GM18867 (cell line): ENCODE results near the gene IL17RC.
"Not testable (repeated sequence)": the region's sequence is repeated elsewhere in the genome, so short reads cannot be mapped to it uniquely, and the experiment has no call there.

ENCODE experiments used
- ATAC-seq: cut with Tn5 transposase; IDR thresholded peaks from one replicate; pipeline ENCODE4 v1.9.1; 2021; ENCODE audit warnings: mild to moderate bottlenecking, moderate library complexity; ENCODE audit not compliant: unreplicated experiment

IL17RC gene, protein sequence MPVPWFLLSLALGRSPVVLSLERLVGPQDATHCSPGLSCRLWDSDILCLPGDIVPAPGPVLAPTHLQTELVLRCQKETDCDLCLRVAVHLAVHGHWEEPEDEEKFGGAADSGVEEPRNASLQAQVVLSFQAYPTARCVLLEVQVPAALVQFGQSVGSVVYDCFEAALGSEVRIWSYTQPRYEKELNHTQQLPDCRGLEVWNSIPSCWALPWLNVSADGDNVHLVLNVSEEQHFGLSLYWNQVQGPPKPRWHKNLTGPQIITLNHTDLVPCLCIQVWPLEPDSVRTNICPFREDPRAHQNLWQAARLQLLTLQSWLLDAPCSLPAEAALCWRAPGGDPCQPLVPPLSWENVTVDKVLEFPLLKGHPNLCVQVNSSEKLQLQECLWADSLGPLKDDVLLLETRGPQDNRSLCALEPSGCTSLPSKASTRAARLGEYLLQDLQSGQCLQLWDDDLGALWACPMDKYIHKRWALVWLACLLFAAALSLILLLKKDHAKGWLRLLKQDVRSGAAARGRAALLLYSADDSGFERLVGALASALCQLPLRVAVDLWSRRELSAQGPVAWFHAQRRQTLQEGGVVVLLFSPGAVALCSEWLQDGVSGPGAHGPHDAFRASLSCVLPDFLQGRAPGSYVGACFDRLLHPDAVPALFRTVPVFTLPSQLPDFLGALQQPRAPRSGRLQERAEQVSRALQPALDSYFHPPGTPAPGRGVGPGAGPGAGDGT

DNA sequence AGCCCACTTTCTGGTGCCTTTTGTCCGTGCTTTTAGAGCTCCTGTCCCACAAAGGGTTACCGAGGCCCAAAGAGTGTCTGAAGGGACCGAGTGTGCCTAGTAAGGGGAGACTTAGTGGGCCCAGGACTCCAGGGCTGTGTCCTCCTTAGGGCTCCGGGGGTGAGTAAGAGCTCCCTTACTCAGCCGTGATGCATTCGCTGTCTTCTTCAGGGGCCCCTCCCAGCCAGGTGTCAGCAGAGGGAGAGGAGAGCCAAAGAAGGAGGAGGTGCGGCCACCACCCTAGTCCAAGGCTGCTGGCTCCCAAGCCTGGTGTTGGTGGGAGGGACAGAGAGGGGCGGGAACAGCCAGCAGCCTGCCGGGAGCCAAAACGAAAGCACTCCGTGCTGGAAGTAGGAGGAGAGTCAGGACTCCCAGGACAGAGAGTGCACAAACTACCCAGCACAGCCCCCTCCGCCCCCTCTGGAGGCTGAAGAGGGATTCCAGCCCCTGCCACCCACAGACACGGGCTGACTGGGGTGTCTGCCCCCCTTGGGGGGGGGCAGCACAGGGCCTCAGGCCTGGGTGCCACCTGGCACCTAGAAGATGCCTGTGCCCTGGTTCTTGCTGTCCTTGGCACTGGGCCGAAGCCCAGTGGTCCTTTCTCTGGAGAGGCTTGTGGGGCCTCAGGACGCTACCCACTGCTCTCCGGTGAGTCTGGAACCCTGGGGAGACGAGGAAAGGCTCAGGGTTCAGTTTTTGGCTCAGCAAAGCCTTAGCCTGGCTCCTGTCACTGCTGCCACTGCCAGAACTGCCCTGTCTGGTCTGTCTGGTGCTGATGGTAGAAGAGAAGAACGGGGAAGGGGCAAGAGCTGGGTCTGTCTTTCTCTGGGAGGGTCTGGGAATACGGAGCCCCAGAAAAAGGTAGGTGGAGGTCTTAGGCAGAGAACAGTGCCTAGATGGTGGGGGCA lies at the start of gene IL17RC:
TSS of gene IL17RC (plus strand) at position 365 of the 947 bp plus-strand sequence. CDS start at position 583, 218 bp downstream.
- no peak for ATAC-seq

DNA sequence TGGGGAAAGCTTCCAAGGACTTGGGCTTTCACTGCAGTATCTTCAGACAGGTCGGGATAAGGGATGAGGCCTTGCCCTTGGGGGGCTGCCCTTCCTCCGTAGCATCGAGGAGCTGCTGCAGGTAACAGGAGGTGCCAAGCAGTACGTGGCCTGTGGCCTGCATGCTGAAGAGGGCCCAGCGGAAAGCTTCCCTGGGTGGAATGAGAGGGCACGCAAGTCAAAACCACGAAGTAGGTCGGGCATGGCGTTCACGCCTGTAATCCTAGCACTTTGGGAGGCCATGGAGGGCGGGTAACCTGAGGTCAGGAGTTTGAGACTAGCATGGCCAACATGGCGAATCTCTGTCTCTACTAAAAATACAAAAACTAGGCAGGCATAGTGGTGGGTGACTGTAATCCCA lies 49.8 kb upstream of the IL17RC start:
- no peak for ATAC-seq

DNA sequence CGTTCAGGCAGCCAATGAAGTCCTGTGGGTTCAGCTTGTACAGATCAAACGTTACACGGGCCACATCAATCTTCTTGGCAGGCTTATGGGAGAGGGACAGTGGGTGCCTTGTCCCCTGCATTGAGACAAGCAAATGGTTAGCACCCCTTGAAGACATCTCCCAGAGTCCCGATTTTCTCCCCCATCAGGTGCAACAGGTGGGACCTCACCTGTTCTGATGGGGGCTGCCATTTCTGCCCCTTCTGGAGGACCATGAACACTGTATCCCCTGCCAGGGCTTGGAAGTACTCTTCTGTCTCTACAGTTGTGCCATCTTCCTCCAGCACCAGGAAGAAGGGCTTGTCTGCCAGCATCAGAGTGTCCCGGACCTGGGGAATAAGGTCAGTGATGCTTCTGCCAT lies 46.9 kb upstream of the IL17RC start:
- no peak for ATAC-seq

DNA sequence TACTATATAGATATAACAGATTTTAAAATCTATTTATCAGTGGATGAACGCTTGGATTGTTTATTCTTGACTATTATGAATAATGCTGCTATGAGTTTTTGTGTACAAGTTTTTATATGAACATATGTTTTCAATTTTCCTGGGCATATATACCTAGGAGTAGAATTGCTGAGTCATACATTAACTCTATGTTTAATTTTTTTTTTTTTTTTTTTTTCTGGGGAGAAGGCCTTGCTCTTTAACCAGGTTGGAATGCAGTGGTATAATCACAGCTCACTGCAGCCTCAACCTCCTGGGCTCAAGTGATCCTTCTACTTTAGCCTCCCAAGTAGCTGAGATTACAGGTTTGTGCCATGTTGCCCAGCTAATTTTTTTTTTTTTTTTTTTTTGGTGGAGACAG lies 45.9 kb upstream of the IL17RC start:
- ATAC-seq = no peak

DNA sequence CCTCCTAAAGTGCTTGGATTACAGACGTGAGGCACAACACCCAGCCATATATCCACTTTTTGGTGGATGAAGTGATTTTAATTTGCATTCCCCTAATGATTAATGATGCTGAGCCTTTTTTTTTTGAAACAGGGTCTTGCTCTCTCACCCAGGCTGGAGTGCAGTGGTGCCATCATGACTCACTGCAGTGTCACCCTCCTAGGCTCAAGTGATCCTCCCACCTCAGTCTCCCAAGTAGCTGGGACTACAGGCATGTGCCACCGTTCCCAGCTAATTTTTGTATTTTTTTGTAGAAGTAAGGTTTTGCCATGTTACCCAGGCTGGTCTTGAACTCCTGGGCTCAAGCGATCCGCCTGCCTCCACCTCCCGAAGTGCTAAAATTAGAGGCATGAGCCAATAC lies 44.8 kb upstream of the IL17RC start:
- ATAC-seq = not testable (repeated sequence)

DNA sequence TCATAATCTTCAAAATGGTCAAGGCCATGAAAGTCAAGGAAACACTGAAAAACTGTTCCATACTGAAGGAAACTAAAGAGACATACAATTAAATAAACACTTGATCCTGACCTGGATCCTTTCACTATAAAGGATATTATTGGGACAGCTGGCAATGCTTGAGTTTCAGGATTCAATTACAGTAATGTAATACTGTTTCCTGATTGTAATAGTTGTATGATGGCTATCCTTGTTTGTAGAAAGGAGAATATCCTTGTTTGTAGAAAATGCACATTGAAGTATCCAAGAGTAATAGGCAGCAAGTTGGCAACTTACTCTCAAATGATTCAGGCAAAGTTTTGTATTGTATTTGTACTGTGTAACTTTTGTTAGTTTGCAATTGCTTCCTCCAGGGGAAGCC lies 41.5 kb upstream of the IL17RC start:
- ATAC-seq = no peak

DNA sequence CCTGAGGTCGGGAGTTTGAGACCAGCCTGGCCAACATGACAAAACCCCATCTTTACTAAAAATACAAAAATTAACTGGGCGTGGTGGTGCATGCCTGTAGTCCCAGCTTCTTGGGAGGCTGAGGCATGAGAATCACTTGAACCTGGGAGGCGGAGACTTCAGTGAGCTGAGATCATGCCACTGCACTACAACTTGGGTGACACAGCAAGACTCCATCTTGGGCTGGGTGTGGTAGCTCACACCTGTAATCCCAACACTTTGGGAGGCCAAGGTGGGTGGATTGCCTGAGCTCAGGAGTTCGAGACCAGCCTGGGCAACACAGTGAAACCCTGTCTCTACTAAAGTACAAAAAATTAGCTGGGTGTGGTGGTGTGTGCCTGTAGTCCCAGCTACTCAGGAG lies 40.6 kb upstream of the IL17RC start:
- ATAC-seq = not testable (repeated sequence)

DNA sequence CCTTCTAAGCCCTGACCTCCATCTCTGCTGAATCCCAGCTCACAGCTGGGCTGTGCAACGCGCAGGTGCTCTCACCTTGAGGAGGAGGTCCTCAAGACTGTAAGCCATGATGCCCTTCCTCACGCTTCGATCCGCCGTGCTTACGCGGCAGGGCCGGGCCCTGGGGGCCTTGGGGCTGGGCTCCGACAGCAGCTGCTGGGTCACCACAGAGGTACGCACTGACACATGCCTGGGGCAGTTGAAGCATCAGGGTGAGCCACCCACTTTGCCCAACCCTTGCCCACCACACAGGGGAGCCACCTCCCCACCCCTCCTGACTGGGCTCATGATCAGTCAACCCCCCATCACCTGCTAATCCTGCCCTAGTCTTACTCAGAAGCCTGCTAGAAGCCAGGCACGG lies 39.9 kb upstream of the IL17RC start:
- no peak for ATAC-seq

DNA sequence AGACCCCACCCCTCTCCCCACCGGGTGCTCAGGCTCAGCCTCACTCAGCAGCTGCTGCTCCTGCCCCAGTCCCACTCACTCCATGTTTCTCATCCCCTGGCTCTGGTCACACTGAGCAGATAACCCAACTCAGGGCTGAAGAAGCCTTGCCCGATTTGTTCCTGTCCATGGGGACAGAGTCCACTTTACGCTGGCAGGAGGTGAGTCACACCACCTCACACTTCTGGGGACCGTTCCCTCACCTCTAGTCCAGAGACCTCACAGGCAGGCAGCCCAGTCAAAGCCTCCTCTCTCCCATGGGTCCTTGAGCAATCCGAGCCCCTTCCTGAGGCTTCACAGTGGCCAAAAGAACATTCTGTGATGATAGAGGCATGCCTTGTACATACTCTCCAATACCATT lies 38.2 kb upstream of the IL17RC start:
- no peak for ATAC-seq

DNA sequence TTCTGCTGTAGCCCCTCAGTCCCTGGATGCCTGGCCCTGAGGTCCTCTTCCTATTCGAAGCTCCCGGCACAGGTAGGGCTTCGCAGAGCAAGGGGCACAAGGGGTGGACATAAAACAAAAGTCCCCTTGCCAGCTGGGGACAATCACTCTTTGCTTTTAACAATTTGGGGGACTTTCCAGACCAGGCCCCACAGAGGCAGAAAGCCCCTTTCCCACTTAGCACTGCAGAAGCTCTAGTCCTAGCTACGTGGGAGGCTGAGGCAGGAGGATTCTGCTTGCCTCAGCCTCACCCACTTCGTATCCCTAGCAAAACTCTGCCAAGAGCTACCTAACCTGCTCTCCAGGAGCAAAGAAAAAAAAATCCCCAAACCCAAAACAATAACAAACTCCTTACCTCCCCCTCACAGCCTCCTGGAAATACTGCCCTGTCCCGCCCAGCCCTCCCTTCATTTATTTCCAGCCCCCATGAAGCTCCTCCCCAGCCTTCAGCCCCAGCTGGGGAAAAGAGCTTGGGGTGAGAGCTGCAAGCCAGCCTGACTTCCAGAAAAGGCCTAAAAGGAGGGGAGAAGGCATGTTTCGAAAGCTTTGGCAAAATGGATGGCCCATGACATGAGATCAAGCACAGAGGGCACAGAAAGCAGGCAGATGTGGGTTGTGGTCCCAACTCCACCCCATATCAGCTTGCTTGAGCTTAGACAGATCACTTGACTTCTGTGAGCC lies 36.9 kb upstream of the IL17RC start, which contains the start of gene CIDEC:
TSS of gene CIDEC (minus strand) at position 424 of the 720 bp plus-strand sequence. CDS start 1,767 bp downstream, outside the sequence.
- ATAC-seq = no peak

DNA sequence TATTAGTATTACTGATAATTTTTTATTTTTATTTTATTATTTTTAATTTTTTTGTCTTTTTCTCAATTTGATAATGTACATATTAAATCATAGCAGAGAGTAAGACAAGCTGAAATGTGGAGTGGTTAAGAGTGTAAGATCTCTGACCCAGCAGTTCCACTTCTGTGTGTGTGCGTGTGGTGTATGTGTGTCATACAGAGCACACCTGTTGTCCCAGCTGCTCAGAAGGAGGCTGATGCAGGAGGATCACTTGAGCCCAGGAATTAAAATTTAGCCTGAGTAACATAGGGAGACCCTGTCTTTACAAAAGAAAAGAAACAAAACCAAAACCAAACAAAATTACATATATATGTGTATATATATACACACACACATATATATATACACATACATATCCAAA lies 35.5 kb upstream of the IL17RC start:
- ATAC-seq = no peak

DNA sequence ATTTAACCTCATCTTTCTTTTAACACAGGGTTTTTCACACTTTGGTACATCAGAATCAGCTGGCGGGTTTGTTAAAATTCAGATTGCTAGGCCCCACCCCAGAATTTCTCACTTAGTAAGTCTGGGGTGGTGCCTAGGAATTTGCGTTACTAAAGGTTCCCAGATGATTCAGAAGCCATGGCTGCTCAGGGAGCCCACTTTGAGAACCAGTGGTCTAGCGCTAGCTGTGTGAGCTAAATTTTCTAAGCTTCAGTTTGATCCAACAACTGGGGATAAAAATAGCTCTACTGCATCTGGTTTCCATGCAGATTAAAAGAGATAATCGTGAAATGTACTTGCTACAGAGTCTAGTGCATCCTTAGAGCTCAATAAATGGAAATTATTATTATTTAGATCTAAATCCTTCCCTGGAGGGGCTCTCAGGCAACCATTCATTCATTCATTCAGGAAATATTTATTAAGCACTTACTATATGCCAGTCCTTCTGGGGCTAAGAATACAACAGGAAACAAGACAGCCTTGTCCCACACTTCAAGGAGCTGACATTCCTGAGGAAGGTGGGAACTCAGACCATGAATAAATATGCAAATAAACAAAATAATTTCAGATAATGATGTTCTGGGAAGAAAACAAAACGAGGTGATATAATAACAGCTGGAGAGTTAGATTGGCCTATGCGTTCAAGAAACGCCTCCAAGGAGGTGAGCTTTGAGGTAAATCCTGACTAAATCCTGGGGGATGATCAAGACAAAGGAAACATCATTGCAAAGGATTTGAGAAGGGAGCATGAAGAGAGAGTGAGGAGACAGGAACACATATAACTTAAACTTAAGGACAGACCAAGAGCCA lies 33.0 kb upstream of the IL17RC start:
- ATAC-seq = no peak

DNA sequence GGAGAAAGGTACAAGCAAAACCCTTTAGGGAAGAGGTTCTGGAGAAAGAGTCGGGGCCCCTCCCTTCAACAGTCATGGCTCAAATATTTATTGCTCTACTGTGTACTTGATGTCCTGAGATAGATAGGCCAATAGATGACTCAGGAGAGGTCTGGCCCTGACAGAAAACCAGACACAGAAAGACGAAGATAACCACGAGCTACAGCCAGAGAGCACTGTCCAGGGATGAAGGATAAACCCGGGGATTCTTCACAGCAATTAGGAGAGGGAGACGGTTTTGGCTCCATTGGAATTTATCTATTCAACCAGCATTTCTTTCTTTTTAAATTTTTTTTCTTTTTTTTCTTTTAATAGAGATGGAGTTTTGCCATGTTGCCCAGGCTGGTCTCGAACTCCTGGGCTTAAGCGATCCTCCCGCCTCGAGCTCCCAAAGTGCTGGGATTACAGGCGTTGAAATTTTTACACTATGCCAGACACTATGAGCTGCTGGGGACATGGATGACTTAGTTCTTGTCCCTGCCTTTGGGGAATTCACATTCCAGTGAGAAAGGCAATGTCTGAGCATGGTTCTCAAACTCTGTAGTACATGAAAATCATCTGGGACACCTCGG lies 32.2 kb upstream of the IL17RC start:
- ATAC-seq = no peak

DNA sequence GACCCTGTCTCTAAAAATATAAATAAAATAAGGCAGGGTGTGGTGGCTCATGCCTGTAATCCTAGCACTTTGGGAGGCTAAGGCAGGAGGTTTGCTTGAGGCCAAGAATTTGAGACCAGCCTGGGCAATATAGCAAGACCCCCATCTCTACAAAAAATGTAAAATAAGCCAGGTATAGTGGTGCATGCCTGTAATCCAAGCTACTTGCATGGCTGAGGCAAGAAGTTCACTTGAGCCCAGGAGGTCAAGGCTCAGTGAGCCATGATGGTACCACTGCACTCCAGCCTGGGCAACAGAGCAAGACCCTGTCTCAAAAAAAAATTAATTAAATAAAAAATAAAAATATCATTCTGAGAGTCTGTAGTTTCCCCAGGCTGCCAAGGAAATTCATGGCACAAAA lies 30.6 kb upstream of the IL17RC start:
- ATAC-seq = no peak

DNA sequence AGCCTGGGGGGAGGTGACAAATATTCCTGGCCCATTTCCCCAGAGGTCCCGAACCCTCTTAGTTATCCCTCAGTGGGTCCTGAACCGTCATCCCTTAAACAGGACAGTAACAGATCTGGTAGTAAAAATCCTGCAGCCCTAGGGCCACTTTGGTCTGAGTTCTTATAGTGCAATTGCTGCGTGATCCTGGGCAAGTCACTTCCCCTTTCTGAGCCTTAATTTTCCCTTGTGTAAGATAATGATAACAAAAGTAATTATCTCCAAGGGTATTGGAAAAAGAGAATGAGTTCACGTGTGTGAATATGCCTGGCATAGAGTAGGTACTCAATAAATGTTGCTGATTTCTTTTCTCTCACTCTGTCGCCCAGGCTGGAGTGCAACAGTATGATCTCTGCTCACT lies 29.4 kb upstream of the IL17RC start:
- ATAC-seq = no peak

DNA sequence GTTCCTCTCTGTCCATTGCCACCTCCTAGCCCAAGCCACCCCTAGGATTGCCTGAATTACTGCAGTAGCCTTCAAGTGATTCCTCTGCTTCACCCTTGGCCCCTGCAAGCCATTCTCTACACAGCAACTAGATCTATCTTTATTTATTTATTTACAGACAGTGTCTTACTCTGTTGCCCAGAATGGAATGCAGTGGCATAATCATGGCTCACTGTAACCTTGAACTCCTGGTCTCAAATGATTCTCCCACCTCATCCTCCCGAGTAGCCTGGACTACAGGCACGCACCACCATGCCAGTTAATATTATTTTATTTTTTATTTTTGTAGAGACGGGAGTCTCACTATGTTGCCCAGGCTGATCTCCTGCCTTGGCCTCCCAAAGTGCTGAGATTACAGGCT lies 28.4 kb upstream of the IL17RC start:
- no peak for ATAC-seq

DNA sequence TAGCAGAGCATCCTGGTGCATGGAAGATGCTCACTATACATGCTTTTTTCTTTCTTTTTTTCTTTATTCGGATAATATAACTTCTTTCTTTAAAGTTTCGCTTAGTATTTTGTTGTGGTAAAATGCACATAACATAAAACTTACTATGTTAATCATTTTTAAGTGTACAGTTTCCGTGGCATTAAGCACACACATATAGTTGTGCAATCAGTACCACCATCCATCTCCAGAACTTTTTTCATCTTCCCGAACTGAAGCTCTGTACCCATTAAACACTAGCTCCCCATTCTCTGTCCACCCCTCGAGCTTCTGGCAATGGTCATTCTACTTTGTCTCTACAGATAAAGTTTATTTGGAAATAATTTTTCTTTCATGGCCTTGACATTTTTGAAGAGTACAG lies 27.5 kb upstream of the IL17RC start:
- no peak for ATAC-seq

DNA sequence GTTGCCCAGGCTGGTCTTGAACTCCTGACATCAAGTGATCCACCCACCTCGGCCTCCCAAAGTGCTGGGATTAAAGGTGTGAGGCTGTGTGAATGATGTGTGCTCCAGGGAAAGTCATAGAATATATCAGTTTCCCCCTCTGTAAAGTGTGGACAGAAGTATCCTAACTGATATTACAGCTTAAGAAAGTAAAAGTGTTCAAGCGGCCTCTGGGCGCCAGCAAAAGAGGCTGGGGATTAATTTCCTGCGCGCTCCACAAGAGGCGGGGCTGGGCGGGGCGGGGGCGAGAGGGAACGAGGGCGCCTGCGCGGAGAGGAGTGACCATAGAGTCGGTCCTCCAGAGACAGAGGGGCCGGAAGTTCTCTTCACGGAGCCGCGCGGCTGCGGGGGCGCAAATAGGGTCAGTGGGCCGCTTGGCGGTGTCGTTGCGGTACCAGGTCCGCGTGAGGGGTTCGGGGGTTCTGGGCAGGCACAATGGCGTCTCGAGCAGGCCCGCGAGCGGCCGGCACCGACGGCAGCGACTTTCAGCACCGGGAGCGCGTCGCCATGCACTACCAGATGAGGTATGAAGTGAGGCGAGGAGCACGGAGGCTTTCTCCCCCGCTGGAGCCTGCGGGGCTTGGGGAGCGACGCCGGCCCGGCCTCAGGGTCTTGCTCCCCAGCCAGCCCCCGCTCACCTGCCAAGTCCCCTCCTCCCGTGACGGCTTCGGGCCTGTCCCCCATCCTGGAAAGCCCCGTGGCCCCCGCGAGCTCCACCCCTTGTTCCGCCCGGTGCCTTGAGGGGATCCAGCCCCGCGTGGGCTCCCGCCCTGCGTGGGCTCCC lies 26.4 kb upstream of the IL17RC start, which contains the start of gene JAGN1:
TSS of gene JAGN1 (plus strand) at position 362 of the 823 bp plus-strand sequence. CDS start at position 475, 113 bp downstream.
- ATAC-seq = peak; percentile 85
